H1 (cell line): ENCODE results near the gene DDX41. TPM values are rescaled to one million over a fixed set of nuclear protein-coding genes. Genes with fewer than 3 reads are reported as not detected.
A peak's percentile ranks its signal among the peaks of the same experiment; 100 is the strongest.

Source experiments
- CTCF ChIA-PET: fragments of 300-600 bp; sonication (Branson Sonifier 250); formaldehyde crosslinking; loops from one replicate; lab custom pipeline; 2021; ENCODE audit not compliant: partially characterized antibody; lab: Charles Lee
- POLR2A ChIA-PET: fragments of 300-600 bp; sonication (Branson Sonifier 250); formaldehyde crosslinking; loops from one replicate; lab custom pipeline; 2021; ENCODE audit warnings: inconsistent platforms; ENCODE audit not compliant: partially characterized antibody; lab: Charles Lee
- DNase-seq, 2 experiments: peaks; one replicate each; pipeline versions ENCODE4 v3.0.0 to v3.0.0-alpha.2; 2010 to 2022; ENCODE audit warnings: low spot score in 2 of 2, low read depth in 1 of 2, mixed read lengths in 1 of 2
- FAIRE-seq: peaks from 2 replicates; lab custom pipeline; 2011; peaks lifted over from hg19 to GRCh38; lab: Jason Lieb, UNC
- H2AFZ ChIP-seq: 2 replicates; pipeline ENCODE4 v1.8.1; 2012; ENCODE audit warnings: low read length, inconsistent platforms
- H2AK5ac ChIP-seq: 2 replicates; pipeline ENCODE4 v1.6.1; 2013; ENCODE audit warnings: low read depth, low read length
- H2BK120ac ChIP-seq: replicated peaks from 2 replicates; pipeline ENCODE3; 2013; ENCODE audit warnings: low read depth, low read length, inconsistent platforms
- H2BK12ac ChIP-seq: 2 replicates; pipeline ENCODE4 v1.6.1; 2013; ENCODE audit warnings: low read depth, low read length
- H2BK15ac ChIP-seq: 2 replicates; pipeline ENCODE4 v1.6.1; 2013; ENCODE audit warnings: low read length
- H2BK20ac ChIP-seq: 2 replicates; pipeline ENCODE4 v1.6.1; 2013; ENCODE audit warnings: low read length
- H2BK5ac ChIP-seq: 2 replicates; pipeline ENCODE4 v1.6.1; 2013; ENCODE audit warnings: low read depth, low read length
- H3K14ac ChIP-seq: 2 replicates; pipeline ENCODE4 v1.6.1; 2013; ENCODE audit warnings: inconsistent platforms; ENCODE audit not compliant: insufficient read length
- H3K18ac ChIP-seq: 2 replicates; pipeline ENCODE4 v1.6.1; 2013; ENCODE audit warnings: low read length; ENCODE audit errors: extremely low read depth
- H3K23ac ChIP-seq: 2 replicates; pipeline ENCODE4 v1.6.1; 2013; ENCODE audit warnings: inconsistent platforms; ENCODE audit not compliant: insufficient read length
- H3K23me2 ChIP-seq: 2 replicates; pipeline ENCODE4 v1.6.1; 2013; ENCODE audit warnings: low read depth, low read length
- H3K27ac ChIP-seq: 2 replicates; pipeline ENCODE4 v1.6.1; 2011; ENCODE audit warnings: low read depth, low read length, inconsistent platforms
- H3K27me3 ChIP-seq, 4 experiments: replicated peaks in 1 of 4; 1 replicate in 1 of 4; 2 replicates in 3 of 4; pipeline versions ENCODE4 v1.6.1 to v1.8.1; 2011 to 2013; ENCODE audit warnings: low read length in 3 of 4, mild to moderate bottlenecking in 3 of 4, inconsistent platforms in 2 of 4, mixed read lengths in 2 of 4, moderate library complexity in 1 of 4; ENCODE audit not compliant: control insufficient read depth in 3 of 4, insufficient read depth in 3 of 4; ENCODE audit errors: extremely low read depth in 1 of 4
- H3K36me3 ChIP-seq, 4 experiments: 2 replicates each; pipeline versions ENCODE4 v1.6.1 to v1.8.1; 2011 to 2013; ENCODE audit warnings: mild to moderate bottlenecking in 4 of 4, low read length in 3 of 4, moderate library complexity in 2 of 4, control low read depth in 1 of 4, inconsistent platforms in 1 of 4; ENCODE audit not compliant: insufficient read depth in 4 of 4, control insufficient read depth in 2 of 4
- H3K4ac ChIP-seq: replicated peaks from 2 replicates; pipeline ENCODE3; 2013; ENCODE audit warnings: low read length, low read depth, mixed read lengths, inconsistent platforms; ENCODE audit not compliant: insufficient read length
- H3K4me1 ChIP-seq, 4 experiments: replicated peaks in 1 of 4; 1 replicate in 1 of 4; 2 replicates in 3 of 4; pipeline versions ENCODE4 v1.6.1 to v1.8.1; 2011 to 2013; ENCODE audit warnings: low read length in 3 of 4, inconsistent platforms in 2 of 4, mixed read lengths in 1 of 4; ENCODE audit not compliant: insufficient read depth in 4 of 4, control insufficient read depth in 3 of 4
- H3K4me2 ChIP-seq, 2 experiments: 2 replicates each; pipeline versions ENCODE4 v1.6.1 to v1.8.1; 2011 to 2013; ENCODE audit warnings: low read depth in 2 of 2, low read length in 2 of 2, control low read depth in 1 of 2, inconsistent platforms in 1 of 2, mild to moderate bottlenecking in 1 of 2; ENCODE audit not compliant: insufficient read depth in 1 of 2
- H3K4me3 ChIP-seq, 4 experiments: fragments of 200-600, 300-600 bp in 1 of 4; sonication (generic), shearing (Covaris generic), sonication (Bioruptor Twin) in 1 of 4; 2 replicates each; pipeline versions ENCODE4 v1.5.1 to v1.8.1; 2011 to 2016; ENCODE audit warnings: low read length in 4 of 4, low read depth in 3 of 4, control low read depth in 2 of 4, inconsistent platforms in 2 of 4, mild to moderate bottlenecking in 2 of 4, mixed read lengths in 1 of 4, moderate library complexity in 1 of 4; ENCODE audit not compliant: insufficient read depth in 2 of 4; ENCODE audit errors: extremely low read depth in 1 of 4
- H3K56ac ChIP-seq: replicated peaks from 2 replicates; pipeline ENCODE3; 2013; ENCODE audit warnings: low read depth, mild to moderate bottlenecking, mixed read lengths, low read length, inconsistent platforms; ENCODE audit not compliant: insufficient read length
- H3K79me1 ChIP-seq: 2 replicates; pipeline ENCODE4 v1.6.1; 2013; ENCODE audit warnings: low read depth, low read length, control low read depth
- H3K79me2 ChIP-seq, 2 experiments: 2 replicates each; pipeline versions ENCODE4 v1.6.1 to v1.8.1; 2012 to 2013; ENCODE audit warnings: low read length in 2 of 2, mild to moderate bottlenecking in 2 of 2, inconsistent platforms in 1 of 2; ENCODE audit not compliant: insufficient read depth in 2 of 2, control insufficient read depth in 1 of 2
- H3K9ac ChIP-seq, 4 experiments: replicated peaks in 1 of 4; 1 replicate in 1 of 4; 2 replicates in 3 of 4; pipeline versions ENCODE4 v1.6.1 to v1.8.1; 2011 to 2013; ENCODE audit warnings: low read depth in 3 of 4, low read length in 3 of 4, control low read depth in 2 of 4, mild to moderate bottlenecking in 2 of 4, moderate library complexity in 2 of 4, inconsistent platforms in 1 of 4; ENCODE audit errors: extremely low read depth in 1 of 4
- H3K9me3 ChIP-seq, 2 experiments: 2 replicates each; pipeline versions ENCODE4 v1.6.1 to v1.8.1; 2012 to 2013; ENCODE audit warnings: mild to moderate bottlenecking in 2 of 2, moderate library complexity in 2 of 2, control low read depth in 1 of 2, inconsistent platforms in 1 of 2, low read depth in 1 of 2, low read length in 1 of 2, mixed read lengths in 1 of 2; ENCODE audit not compliant: insufficient read depth in 2 of 2
- H4K20me1 ChIP-seq, 2 experiments: replicated peaks in 1 of 2; 2 replicates each; pipeline versions ENCODE3 to v1.8.1; 2011 to 2013; ENCODE audit warnings: inconsistent platforms in 2 of 2, low read length in 2 of 2, mild to moderate bottlenecking in 1 of 2; ENCODE audit not compliant: insufficient read depth in 2 of 2, control insufficient read depth in 1 of 2
- H4K5ac ChIP-seq: 2 replicates; pipeline ENCODE4 v1.6.1; 2013; ENCODE audit warnings: low read length, low read depth, mixed read lengths, inconsistent platforms; ENCODE audit not compliant: insufficient read length
- H4K8ac ChIP-seq: 2 replicates; pipeline ENCODE4 v1.8.0; 2013; ENCODE audit warnings: mild to moderate bottlenecking, moderate library complexity, low read length, inconsistent platforms; ENCODE audit not compliant: insufficient read depth; ENCODE audit errors: extremely low read depth
- H4K91ac ChIP-seq: replicated peaks from 2 replicates; pipeline ENCODE3; 2013; ENCODE audit warnings: low read length, mixed read lengths, inconsistent platforms; ENCODE audit not compliant: insufficient read length
- BACH1 ChIP-seq: IDR thresholded peaks from 2 replicates; pipeline ENCODE4 v1.6.1; 2012; ENCODE audit warnings: low read length, improper control_type of control experiment
- CBX5 ChIP-seq: fragments of 300-800, 300-1000 bp; sonication (generic); IDR thresholded peaks from 2 replicates; pipeline ENCODE4 v1.7.1; 2016; ENCODE audit warnings: antibody characterized with exemption, low read length, low read depth
- CTBP2 ChIP-seq: IDR thresholded peaks from 2 replicates; pipeline ENCODE4 v1.7.0; 2011; ENCODE audit warnings: borderline replicate concordance, mild to moderate bottlenecking, moderate library complexity, mixed read lengths, low read length; ENCODE audit not compliant: insufficient read depth, insufficient read length
- EZH2 ChIP-seq: fragments of 200-600 bp; sonication (generic); IDR thresholded peaks from 2 replicates; pipeline ENCODE4 v1.7.1; 2012; ENCODE audit warnings: low read depth, mild to moderate bottlenecking, moderate library complexity, low read length, inconsistent platforms; ENCODE audit not compliant: severe bottlenecking
- JUND ChIP-seq: IDR thresholded peaks from 2 replicates; pipeline ENCODE4 v1.6.1; 2011; ENCODE audit warnings: mild to moderate bottlenecking, improper control_type of control experiment, low read length
- KDM1A ChIP-seq: fragments of 200-600, 300-600 bp; sonication (generic); IDR thresholded peaks from 2 replicates; pipeline ENCODE4 v1.7.1; 2016; ENCODE audit warnings: mild to moderate bottlenecking, low read length, borderline replicate concordance
- POLR2AphosphoS5 ChIP-seq: IDR thresholded peaks from 2 replicates; pipeline ENCODE4 v1.6.1; 2011; ENCODE audit warnings: low read depth, low read length
- RBBP5 ChIP-seq: IDR thresholded peaks from 2 replicates; pipeline ENCODE4 v1.7.1; 2012; ENCODE audit warnings: low read depth, mild to moderate bottlenecking, inconsistent platforms, low read length, moderate library complexity, borderline replicate concordance
- RNF2 ChIP-seq: fragments of 200-900, 300-1000 bp; sonication (generic); IDR thresholded peaks from 2 replicates; pipeline ENCODE4 v1.7.1; 2016; ENCODE audit warnings: borderline replicate concordance, low read depth, mild to moderate bottlenecking, antibody characterized with exemption, low read length; ENCODE audit not compliant: poor library complexity, severe bottlenecking; ENCODE audit errors: missing control alignments
- RXRA ChIP-seq: IDR thresholded peaks from 2 replicates; pipeline ENCODE4 v1.6.1; 2011; ENCODE audit warnings: low read depth, mild to moderate bottlenecking, low read length, moderate library complexity; ENCODE audit not compliant: insufficient read depth
- SP2 ChIP-seq: IDR thresholded peaks from 2 replicates; pipeline ENCODE4 v1.6.1; 2012; ENCODE audit warnings: mild to moderate bottlenecking, low read length, inconsistent platforms
- TBP ChIP-seq: IDR thresholded peaks from 2 replicates; pipeline ENCODE4 v1.6.1; 2011; ENCODE audit warnings: low read depth, low read length, improper control_type of control experiment
- WGBS, 2 experiments: shearing (Covaris generic) in 1 of 2; methylation state at CpG; one replicate each; pipeline versions ENCODE4 v1.1.6 to v1.1.7; 2013 to 2015; ENCODE audit warnings: low lambda C conversion rate in 2 of 2, mixed read lengths in 2 of 2, inconsistent platforms in 1 of 2, low coverage in 1 of 2, missing lambda C conversion rate in 1 of 2; ENCODE audit not compliant: insufficient replicate concordance in 2 of 2, insufficient coverage in 1 of 2, insufficient read length in 1 of 2; ENCODE audit errors: extremely low coverage in 1 of 2, missing lambda C conversion rate in 1 of 2; 5-methylcytosine and 5-hydroxymethylcytosine counted together
- polyA plus RNA-seq, 7 experiments: library from polyadenylated mRNA; depleted of rRNA in 3 of 7; stranded (reverse) in 5 of 7; unstranded in 2 of 7; fragments of >200 nt in 5 of 7; fragments of 200-250 nt in 2 of 7; gene quantifications; 1 replicate in 5 of 7; 2 replicates in 1 of 7; 4 replicates in 1 of 7; pipeline versions ENCODE4 v1.2.1 to v1.2.3, GENCODE V29; 2011 to 2013; ENCODE audit warnings: missing spikeins in 2 of 7, mixed read lengths in 2 of 7
- total RNA-seq: library from RNA; stranded (reverse); fragmentation: NEBNext Ultra II Directional; extraction: Animal tissue kit (Norgen Biotek cat#: 25700); gene quantifications from 2 replicates; pipeline ENCODE4 v1.2.1, GENCODE V29; 2021

Gene DDX41
- total and polyA plus RNA-seq, 2 of the 8 experiments (the other 6 are each of a cell fraction or from before 2014, with no cell fraction given): 102 to 135 TPM

GRCh38 chr5:177547736-177548135 is 31.0 kb upstream of the DDX41 start:
- Histone ChIP-seq H3K4me3 (no peak overlapping the region), H2BK20ac (no peak overlapping the region), H3K36me3 (peaks cover 0 to 25% (median 6%) of the 10 kb centered on the region in 4 experiments; a peak in 3 of 8 replicates), H3K23me2 (no peaks in the 10 kb centered on the region), H3K14ac (no peak overlapping the region), H2AK5ac (no peak overlapping the region), H4K91ac (no peak overlapping the region), H2BK120ac (no peak overlapping the region), H3K27me3 (no peaks in the 10 kb centered on the region), H3K79me1 (peaks cover 14% of the 10 kb centered on the region), H2AFZ (no peak overlapping the region), H2BK5ac (no peak overlapping the region), H3K23ac (no peak overlapping the region), H3K56ac (no peak overlapping the region), H4K8ac (no peak overlapping the region), H2BK12ac (no peak overlapping the region), H3K9ac (no peak overlapping the region), H3K79me2 (peaks cover under 1 to 91% of the 10 kb centered on the region in 2 experiments), H2BK15ac (no peak overlapping the region), H3K4ac (no peak overlapping the region), H3K27ac (0 out of 2 replicates have a peak overlapping the region, but pooled peaks have one; percentile 2), H4K20me1 (peaks cover 16 to 27% of the 10 kb centered on the region in 2 experiments), H3K18ac (no peak overlapping the region), H4K5ac (no peak overlapping the region), H3K4me1 (peaks cover 0 to 3% (median under 1%) of the 10 kb centered on the region in 4 experiments; a peak in 2 of 7 replicates), H3K9me3 (no peaks in the 10 kb centered on the region), H3K4me2 (no peak overlapping the region)
- no peak for FAIRE-seq
- CTCF ChIA-PET: interaction anchor here (0.9 to 1.7 kb wide), 4 partner anchors 8 to 60 kb away, joined by 3 to 8 read pairs (median 3); no protein-coding TSS in a partner anchor
- POLR2A ChIA-PET: interaction anchor here (3.4 kb wide), 1 partner anchor 31 kb away, joined by 11 read pairs; the partner anchor contains the start of gene DDX41
- 89% methylated on average over 3 of the region's 3 CpGs; no CpG with 5 or more reads in 1 of the 2 experiments for WGBS, 2 experiments
- no peak for DNase-seq
- TF ChIP-seq SP2: no peak
- no peak for TF ChIP-seq TBP
- no peak for TF ChIP-seq POLR2AphosphoS5
- no peak for TF ChIP-seq RXRA
- TF ChIP-seq JUND: no peak
- no peak for TF ChIP-seq KDM1A
- TF ChIP-seq RBBP5: no peak
- TF ChIP-seq RNF2: no peak
- no peak for TF ChIP-seq BACH1
- no peak for TF ChIP-seq CBX5
- no peak for TF ChIP-seq CTBP2
- TF ChIP-seq EZH2: no peak
